Measurements from ENCODE around the gene PIM1.
"Not testable (repeated sequence)": the region's sequence is repeated elsewhere in the genome, so short reads cannot be mapped to it uniquely, and the experiment has no call there.

PIM1 gene

DNA sequence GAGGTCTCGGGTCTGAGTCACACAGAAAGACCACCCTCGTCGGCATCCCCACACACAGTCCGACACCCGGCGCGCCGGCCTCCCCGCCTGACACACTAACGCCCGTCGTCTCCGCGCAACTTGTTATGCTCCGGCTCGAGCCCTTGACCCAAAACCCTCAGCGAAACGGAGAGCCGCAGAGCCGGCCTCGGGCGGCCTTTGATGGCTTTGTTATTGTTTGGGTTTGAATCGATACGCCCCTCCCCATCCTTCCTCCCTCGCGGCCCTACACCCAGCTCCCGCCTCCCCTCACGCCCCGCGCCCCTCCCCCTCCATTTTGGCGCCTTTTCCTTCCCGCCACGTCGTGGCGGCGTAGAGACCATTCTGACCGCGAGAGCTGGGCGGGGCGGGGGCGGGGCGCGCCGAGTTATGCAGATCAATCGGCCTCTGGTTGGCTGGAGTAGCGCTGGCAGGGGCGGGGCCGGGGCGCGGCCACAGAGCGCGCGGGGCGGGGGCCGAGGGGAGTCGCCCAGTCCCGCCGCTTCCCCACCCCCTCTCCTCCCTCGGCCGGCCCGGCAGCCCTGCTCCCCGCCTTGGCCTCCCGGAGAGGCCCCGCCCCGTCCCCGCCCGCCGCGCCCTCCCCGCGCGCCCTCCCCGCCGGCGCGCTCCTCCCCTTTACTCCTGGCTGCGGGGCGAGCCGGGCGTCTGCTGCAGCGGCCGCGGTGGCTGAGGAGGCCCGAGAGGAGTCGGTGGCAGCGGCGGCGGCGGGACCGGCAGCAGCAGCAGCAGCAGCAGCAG, at the start of gene PIM1:
Gene PIM1, plus strand, starts transcription at position 657 of the 777 bp plus-strand sequence. CDS start 424 bp downstream, outside the sequence.
- Histone ChIP-seq H3K27ac (peak within 1 kb of the TSS; percentile 84), H3K9ac (peak within 1 kb of the TSS; percentile 88), H3K4me3 (peak within 1 kb of the TSS; percentile 80), H3K9me3 (no peaks in the 10 kb centered on the region), H3K4me2 (peak within 1 kb of the TSS; percentile 100), H3K4me1 (peaks cover 44% of the 10 kb centered on the region), H3K36me3 (peaks cover 18% of the 10 kb centered on the region), H3K27me3 (peaks cover 18% of the 10 kb centered on the region), H4K20me1 (0 out of 2 replicates have a peak, but pooled peaks cover 6% of the 10 kb centered on the region)
- no peak for TF ChIP-seq Cebpa-rat (IDR thresholded peaks at IDR 0.05)

DNA sequence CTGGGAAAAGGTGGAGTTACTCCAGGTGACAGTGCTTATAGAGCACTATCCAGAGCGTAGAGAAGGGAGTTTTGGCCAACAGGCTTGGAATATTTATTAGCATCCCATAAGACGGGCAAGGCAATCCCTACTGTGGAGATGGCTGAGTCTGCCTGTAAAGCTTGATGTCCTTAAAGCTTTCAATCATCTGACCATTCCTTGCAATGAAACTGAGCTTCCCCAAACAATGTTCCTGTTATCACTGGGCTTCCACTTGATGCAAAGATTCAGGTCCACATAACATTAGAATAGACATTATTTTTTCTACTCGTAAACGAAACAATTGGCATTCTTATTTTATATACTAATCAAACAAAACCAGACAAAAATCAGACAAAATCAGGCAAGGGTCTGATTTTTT, 48.4 kb upstream of the PIM1 start:
- TF ChIP-seq Cebpa-rat (IDR thresholded peaks at IDR 0.05): no peak
- H3K9ac ChIP-seq: no peak overlapping the region

DNA sequence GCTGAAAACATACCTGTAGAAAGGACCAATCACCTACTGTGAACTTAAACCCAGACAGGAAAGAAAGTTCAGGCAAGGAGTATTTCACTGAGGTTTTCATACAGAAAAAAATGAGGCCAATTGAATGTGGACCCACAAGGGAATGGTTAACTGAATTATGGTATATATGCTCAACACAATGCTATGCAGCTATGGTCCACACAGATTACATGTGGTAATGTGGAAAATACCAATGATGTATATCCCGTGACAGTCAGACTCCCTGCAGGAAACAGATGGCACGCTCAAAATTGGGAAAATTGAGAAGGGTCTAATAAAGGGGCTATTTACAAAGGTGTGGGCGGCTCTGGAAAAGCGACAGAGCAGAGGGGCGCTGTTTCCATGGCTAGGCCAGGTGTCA, 47.1 kb upstream of the PIM1 start:
- Histone ChIP-seq H3K27ac (no peak overlapping the region), H3K27me3 (no peaks in the 10 kb centered on the region), H3K4me1 (no peaks in the 10 kb centered on the region), H3K36me3 (no peaks in the 10 kb centered on the region), H3K4me2 (no peak overlapping the region), H3K9ac (no peak overlapping the region), H3K4me3 (no peak overlapping the region), H3K9me3 (no peaks in the 10 kb centered on the region), H4K20me1 (no peaks in the 10 kb centered on the region)
- TF ChIP-seq Cebpa-rat (IDR thresholded peaks at IDR 0.05): no peak

More for the DNA sequence above, 48.4 kb upstream of the PIM1 start:
- Histone ChIP-seq H3K4me3 (no peak overlapping the region), H3K4me2 (no peak overlapping the region), H3K4me1 (no peaks in the 10 kb centered on the region), H4K20me1 (no peaks in the 10 kb centered on the region), H3K9me3 (no peaks in the 10 kb centered on the region), H3K27ac (no peak overlapping the region), H3K27me3 (no peaks in the 10 kb centered on the region), H3K36me3 (no peaks in the 10 kb centered on the region)

DNA sequence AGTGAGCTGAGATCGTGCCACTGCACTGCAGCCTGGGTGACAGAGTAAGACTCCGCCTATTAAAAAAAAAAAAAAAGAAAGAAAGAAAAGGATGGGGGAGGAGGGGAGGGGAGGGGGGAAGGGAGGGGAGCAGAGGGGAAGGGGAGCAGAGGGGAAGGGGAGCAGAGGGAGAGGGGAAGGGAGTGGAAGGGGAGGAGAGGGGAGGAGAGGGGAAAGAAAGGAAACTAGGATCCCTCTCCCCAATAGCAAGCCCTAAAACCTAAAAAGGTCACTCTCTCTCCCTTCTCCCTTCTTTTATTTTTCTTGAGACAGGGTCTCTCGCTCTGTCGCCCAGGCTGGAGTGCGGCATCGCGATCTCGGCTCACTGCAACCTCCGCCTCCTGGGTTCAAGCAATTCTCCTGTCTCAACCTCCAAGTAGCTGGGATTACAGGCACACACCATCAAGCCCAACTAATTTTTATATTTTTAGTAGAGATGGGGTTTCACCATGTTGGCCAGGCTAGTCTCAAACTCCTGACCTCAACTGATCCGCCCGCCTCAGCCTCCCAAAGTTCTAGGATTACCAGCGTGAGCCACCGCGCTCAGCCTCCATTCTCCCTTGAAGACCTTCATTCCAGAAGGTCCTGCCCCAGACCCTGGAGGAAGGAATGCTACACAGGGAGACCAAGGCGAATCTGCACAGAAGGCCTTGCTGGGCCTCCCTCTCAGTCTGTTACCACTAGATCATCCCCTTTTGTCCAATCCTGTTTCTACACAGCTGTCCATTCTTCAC, 45.8 kb upstream of the PIM1 start:
- H3K4me2 ChIP-seq: no peak overlapping the region
- H3K4me3 ChIP-seq: no peak overlapping the region
- no peaks in the 10 kb centered on the region for H4K20me1 ChIP-seq
- TF ChIP-seq Cebpa-rat (IDR thresholded peaks at IDR 0.05): no peak
- H3K9ac ChIP-seq: no peak overlapping the region
- no peaks in the 10 kb centered on the region for H3K4me1 ChIP-seq
- no peak overlapping the region for H3K27ac ChIP-seq
- H3K9me3 ChIP-seq: no peaks in the 10 kb centered on the region
- no peaks in the 10 kb centered on the region for H3K36me3 ChIP-seq
- H3K27me3 ChIP-seq: no peaks in the 10 kb centered on the region

DNA sequence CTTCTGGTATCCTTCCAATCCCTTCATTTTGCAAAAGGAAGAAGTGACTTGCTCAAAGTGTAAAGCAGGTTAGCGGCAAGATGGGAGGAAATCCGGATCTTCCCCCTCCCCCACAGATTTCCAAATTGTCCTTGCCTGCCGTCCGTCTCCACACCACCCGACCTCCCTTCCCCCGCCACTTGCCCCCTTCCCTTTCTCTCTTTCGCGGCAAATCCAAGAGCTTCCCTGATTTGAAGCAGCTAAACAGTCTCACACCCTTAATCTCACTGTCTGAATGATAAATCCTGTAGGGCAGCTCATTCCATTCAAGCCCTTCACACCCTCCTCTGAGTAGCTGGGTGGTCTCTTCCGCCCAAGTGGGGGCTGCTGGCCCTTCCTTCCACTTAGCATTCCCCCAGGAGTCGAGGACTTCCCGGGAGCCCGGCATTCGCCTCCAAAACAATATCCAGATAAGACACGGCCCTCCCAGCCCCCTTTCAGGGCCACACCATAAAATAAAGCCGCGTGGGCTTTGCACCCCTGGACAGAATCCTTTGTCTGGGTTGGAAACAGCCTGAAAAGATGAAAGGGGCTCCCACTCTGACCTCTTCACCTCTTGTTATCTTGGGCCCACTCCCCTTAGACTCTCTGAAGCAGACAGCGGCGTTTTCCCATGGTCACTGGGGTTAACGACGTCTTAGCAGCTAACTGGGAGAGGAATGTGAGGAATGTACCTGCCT, 44.0 kb upstream of the PIM1 start:
- H3K27ac ChIP-seq: no peak overlapping the region
- H3K36me3 ChIP-seq: no peaks in the 10 kb centered on the region
- H3K4me3 ChIP-seq: no peak overlapping the region
- no peaks in the 10 kb centered on the region for H4K20me1 ChIP-seq
- no peak overlapping the region for H3K9ac ChIP-seq
- no peak for TF ChIP-seq Cebpa-rat (IDR thresholded peaks at IDR 0.05)
- H3K27me3 ChIP-seq: no peaks in the 10 kb centered on the region
- no peaks in the 10 kb centered on the region for H3K4me1 ChIP-seq
- no peak overlapping the region for H3K4me2 ChIP-seq
- H3K9me3 ChIP-seq: no peaks in the 10 kb centered on the region

DNA sequence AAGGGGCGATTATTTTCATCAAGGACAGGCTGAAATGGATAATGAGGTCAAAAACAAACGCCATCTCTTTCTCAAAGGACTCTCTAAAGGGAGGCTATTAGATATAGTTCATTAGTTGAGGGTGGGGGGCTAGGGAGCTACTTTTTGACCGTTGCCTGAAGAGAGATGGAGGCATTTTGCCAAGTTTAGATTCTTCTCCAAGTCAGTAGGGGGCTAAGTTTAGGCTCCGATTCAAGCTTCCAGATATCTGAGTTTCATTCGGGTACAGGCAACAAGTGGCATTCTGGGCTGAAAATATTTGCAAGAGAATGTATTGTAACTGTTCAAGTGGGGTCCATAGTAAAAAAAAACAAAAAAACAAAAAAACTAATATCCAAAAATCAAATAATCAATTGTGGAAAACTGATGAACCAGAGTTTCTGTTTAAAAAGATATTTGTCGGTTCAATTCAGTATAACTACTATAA, 43.4 kb upstream of the PIM1 start:
- Histone ChIP-seq H3K4me3 (no peak overlapping the region), H3K36me3 (no peaks in the 10 kb centered on the region), H3K27me3 (no peaks in the 10 kb centered on the region), H3K4me2 (no peak overlapping the region), H3K27ac (no peak overlapping the region), H4K20me1 (no peaks in the 10 kb centered on the region), H3K9ac (no peak overlapping the region), H3K4me1 (no peaks in the 10 kb centered on the region), H3K9me3 (no peaks in the 10 kb centered on the region)
- TF ChIP-seq Cebpa-rat (IDR thresholded peaks at IDR 0.05): no peak

DNA sequence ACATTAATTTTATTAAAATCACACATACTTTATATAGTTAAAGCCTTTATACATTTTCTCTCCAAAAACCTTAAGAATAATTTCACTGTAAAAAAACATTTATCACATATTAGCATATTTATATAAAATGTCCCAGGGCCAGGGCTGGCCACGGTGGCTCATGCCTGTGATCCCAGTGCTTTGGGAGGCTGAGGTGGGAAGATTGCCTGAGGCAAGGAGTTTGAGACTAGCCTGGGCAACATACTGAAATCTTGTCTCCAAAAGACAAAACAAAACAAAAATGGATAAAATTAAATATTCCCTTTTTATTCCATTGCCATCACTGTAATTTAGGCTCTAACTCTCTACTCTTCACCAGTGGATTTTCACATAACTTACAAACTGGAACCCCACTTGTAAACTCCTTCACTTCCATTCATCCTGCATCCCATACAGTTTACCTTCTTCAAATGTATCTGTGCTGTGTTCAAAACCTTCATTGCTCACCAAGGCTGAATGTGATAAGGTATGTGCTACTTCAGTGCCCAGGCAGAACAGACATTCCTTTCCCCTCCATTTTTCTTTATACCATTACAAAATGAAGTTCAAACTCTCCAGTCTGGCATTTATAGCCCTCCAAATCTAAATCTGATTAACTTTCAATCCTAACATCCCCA, 42.9 kb upstream of the PIM1 start:
- Histone ChIP-seq H3K4me3 (no peak overlapping the region), H3K9ac (no peak overlapping the region), H4K20me1 (no peaks in the 10 kb centered on the region)

DNA sequence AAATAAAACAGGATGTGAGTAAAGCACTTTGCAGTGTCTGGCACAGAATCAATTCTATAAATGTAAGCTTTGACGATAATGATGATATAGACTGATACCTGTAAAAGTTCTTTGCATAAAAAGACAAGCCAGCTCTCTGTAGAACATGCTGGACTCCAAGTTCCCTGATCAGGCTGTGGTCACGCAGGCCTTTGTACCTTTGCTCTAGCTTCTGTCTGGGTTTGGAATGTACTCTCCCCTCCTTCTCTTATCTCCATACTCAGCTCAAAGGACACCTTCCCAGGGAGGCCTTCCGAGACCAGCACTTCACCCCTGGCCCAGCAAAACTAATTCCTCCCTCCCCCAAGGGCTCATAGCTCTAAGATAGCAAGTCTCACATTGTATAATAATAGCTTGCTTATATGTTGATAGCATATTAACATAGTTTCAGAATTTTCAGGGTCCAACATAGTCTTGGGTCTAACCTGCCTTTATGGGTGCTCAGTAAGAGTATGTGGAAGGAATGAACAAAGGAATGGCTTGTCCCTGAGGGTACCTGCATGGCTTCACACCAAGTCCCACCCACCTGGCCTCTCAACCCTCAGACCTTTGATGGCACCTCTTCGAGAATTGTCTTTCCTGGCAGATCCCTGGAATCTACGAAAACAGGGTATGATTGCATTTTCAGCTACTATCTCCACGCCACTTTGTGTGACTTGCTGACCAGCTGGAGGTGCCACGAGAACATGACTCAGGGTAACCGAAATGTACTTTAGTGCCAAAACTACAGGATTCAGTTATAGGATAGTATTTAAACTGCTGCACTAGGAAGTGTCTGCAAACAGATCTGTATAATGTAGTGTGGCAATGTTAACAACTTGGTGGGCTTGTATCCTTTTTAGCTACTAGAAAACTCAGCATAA, 41.7 kb upstream of the PIM1 start:
- Histone ChIP-seq H3K4me2 (no peak overlapping the region), H3K36me3 (no peaks in the 10 kb centered on the region), H3K9ac (no peak overlapping the region), H3K4me1 (no peaks in the 10 kb centered on the region), H3K9me3 (no peaks in the 10 kb centered on the region), H3K27me3 (no peaks in the 10 kb centered on the region), H3K4me3 (no peak overlapping the region), H3K27ac (no peak overlapping the region), H4K20me1 (no peaks in the 10 kb centered on the region)
- no peak for TF ChIP-seq Cebpa-rat (IDR thresholded peaks at IDR 0.05)

More for the DNA sequence above, 42.9 kb upstream of the PIM1 start:
- TF ChIP-seq Cebpa-rat (IDR thresholded peaks at IDR 0.05): no peak
- Histone ChIP-seq H3K4me1 (no peaks in the 10 kb centered on the region), H3K9me3 (no peaks in the 10 kb centered on the region), H3K27me3 (no peaks in the 10 kb centered on the region), H3K36me3 (no peaks in the 10 kb centered on the region), H3K27ac (no peak overlapping the region), H3K4me2 (no peak overlapping the region)

DNA sequence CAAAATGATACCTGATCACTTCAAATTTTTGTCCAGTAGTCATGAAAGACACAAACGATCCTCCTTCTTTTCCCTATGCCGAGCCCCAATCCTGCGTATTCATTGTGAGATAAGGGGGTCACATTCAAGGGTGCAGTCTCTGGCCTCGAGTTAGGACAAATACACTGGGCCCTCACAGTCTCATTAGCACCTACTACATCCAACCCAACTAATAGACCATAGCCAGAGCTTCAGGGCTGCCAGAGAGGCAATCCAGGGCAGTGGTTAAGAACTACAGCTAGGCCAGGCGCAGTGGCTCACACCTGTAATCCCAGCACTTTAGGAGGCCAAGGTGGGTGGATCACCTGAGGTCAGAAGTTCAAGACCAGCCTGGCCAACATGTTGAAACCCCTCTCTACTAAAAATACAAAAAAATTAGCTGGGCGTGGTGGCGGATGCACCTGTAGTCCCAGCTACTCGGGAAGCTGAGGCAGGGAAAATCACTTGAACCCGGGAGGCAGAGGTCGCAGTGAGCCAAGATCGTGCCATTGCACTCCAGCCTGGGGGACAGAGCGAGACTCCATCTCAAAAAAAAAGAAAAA, 41.0 kb upstream of the PIM1 start:
- not testable (repeated sequence) for H3K4me3 ChIP-seq, H3K4me1 ChIP-seq, H3K9me3 ChIP-seq, H3K36me3 ChIP-seq, H4K20me1 ChIP-seq, H3K27me3 ChIP-seq, H3K4me2 ChIP-seq, H3K9ac ChIP-seq, H3K27ac ChIP-seq
